ENCODE results near the gene LYPD5.
"Not testable (repeated sequence)": the region's sequence is repeated elsewhere in the genome, so short reads cannot be mapped to it uniquely, and the experiment has no call there.

The LYPD5 gene

GRCh38 chr19:43826787-43827754 lies 24.8 kb upstream of the LYPD5 start, which contains the start of gene ZNF283:
TSS of gene ZNF283 (plus strand) at chr19:43827321. CDS start at chr19:43833505, 6,184 bp downstream.
- in situ Hi-C loops (cut with MboI; ENCODE audit: low pct_unique_long_range_greater_than_20kb, low sequenced_read_pairs, unreplicated experiment): loop anchor here (25.0 kb wide), 1 partner anchor 660 kb away; no protein-coding TSS in a partner anchor

DNA sequence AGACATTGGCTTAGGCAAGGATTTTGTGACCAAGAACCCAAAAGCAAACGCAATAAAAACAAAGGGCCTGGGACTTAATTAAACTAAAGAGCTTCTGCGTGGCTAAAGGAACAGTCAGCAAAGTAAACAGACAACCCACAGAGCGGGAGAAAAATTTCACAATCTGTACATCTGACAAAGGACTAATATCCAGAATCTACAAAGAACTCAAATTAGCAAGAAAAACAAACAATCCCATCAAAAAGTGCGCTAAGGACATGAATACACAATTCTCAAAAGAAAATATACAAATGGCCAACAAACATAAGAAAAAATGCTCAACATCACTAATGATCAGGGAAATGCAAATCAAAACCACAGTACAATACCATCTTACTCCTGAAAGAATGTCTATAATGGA lies 22.3 kb upstream of the LYPD5 start:
- in situ Hi-C loops (cut with MboI; ENCODE audit: low pct_unique_long_range_greater_than_20kb, low sequenced_read_pairs, unreplicated experiment): not testable (repeated sequence)

More at GRCh38 chr19:43826787-43827754, 24.8 kb upstream of the LYPD5 start, which contains the start of gene ZNF283:
- TF ChIP-seq, protein P1, sequence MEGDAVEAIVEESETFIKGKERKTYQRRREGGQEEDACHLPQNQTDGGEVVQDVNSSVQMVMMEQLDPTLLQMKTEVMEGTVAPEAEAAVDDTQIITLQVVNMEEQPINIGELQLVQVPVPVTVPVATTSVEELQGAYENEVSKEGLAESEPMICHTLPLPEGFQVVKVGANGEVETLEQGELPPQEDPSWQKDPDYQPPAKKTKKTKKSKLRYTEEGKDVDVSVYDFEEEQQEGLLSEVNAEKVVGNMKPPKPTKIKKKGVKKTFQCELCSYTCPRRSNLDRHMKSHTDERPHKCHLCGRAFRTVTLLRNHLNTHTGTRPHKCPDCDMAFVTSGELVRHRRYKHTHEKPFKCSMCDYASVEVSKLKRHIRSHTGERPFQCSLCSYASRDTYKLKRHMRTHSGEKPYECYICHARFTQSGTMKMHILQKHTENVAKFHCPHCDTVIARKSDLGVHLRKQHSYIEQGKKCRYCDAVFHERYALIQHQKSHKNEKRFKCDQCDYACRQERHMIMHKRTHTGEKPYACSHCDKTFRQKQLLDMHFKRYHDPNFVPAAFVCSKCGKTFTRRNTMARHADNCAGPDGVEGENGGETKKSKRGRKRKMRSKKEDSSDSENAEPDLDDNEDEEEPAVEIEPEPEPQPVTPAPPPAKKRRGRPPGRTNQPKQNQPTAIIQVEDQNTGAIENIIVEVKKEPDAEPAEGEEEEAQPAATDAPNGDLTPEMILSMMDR (IDR thresholded peaks at IDR 0.05; ENCODE audit: extremely low read depth, insufficient read depth, missing control alignments): no peak
- DNase-seq (ENCODE audit: low spot score): peak; percentile 86

DNA sequence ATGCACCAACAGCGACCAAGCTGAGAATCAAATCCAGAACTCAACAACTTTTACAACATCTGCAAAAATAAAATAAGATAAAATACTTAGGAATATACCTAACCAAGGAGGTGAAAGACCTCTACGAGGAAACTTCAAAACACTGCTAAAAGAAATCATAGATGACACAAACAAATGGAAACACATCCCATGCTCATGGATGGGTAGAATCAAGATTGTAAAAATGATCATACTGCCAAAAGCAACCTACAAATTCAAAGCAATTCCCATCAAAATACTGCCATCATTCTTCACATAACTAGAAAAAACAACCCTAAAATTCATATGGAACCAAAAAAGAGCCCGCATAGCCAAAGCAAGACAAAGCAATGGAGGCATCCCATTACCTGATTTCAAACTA lies 21.6 kb upstream of the LYPD5 start:
- in situ Hi-C loops (cut with MboI; ENCODE audit: low pct_unique_long_range_greater_than_20kb, low sequenced_read_pairs, unreplicated experiment); DNase-seq (ENCODE audit: low spot score): not testable (repeated sequence)

More for the DNA sequence above, 22.3 kb upstream of the LYPD5 start:
- not testable (repeated sequence) for DNase-seq (ENCODE audit: low spot score)

DNA sequence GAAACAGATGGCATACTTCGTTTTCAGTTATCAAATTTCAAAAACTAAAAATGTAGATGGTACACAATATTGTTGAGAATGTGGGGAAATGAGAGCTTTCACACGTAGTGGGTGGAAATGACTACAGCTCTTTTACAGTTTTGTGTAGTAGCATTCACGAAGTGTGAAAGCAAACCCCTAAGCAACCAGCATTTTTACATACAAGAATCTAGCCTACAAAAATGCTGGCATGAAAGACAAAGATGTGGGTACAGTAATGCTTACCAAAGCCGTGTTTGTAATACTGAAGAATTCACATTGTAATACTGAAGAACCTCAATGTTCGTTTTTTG lies 18.6 kb upstream of the LYPD5 start:
- in situ Hi-C loops (cut with MboI; ENCODE audit: low pct_unique_long_range_greater_than_20kb, low sequenced_read_pairs, unreplicated experiment): no loop called here
- TF ChIP-seq, protein P1 (IDR thresholded peaks at IDR 0.05; ENCODE audit: extremely low read depth, insufficient read depth, missing control alignments): no peak
- no peak for DNase-seq (ENCODE audit: low spot score)

DNA sequence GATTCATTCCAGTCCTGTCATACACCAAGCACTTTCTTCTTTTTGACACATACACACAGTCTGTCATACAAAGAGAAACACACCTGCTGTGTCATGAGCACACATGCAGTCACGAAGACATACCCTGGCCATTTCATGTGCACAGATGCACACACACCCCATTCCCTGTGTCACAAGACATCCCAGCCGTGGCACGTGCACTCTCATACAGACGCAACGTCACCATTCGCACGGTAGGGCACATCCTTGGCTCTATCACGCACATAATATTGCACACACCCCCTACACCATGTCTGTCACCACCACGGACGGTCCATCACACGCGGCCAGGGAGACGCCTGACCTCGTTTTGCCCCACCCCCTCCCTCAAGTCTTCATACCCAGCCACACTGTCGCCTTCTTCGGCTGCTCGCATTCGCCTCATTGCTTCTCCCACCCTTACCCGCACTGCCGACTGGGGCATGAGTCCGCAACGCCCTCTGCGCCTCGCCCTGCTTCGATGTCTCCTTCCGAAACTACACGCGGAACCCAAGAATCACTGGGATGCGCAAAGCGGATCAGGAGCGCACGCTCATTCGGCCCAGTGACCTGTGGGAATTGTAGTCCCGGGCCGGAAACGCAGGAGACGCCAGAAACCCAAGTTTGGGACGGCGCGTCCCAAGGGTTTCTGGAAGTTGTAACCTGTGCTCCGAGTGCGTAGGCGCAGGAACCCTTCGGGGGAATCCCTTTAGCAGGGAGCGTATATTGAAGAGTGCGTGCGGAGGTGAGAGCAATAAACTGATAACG lies 18.0 kb upstream of the LYPD5 start:
- in situ Hi-C loops (cut with MboI; ENCODE audit: low pct_unique_long_range_greater_than_20kb, low sequenced_read_pairs, unreplicated experiment): no loop called here
- DNase-seq (ENCODE audit: low spot score): peak; percentile 19
- TF ChIP-seq, protein P1 (IDR thresholded peaks at IDR 0.05; ENCODE audit: extremely low read depth, insufficient read depth, missing control alignments): no peak

GRCh38 chr19:43818500-43818899 lies 16.3 kb upstream of the LYPD5 start:
- no peak for DNase-seq (ENCODE audit: low spot score)
- in situ Hi-C loops (cut with MboI; ENCODE audit: low pct_unique_long_range_greater_than_20kb, low sequenced_read_pairs, unreplicated experiment): no loop called here
- TF ChIP-seq, protein P1 (IDR thresholded peaks at IDR 0.05; ENCODE audit: extremely low read depth, insufficient read depth, missing control alignments): no peak

GRCh38 chr19:43817454-43817853 lies 15.2 kb upstream of the LYPD5 start:
- DNase-seq (ENCODE audit: low spot score); in situ Hi-C loops (cut with MboI; ENCODE audit: low pct_unique_long_range_greater_than_20kb, low sequenced_read_pairs, unreplicated experiment): not testable (repeated sequence)

All from GM13977 (cell line).